ENCODE results near the gene PFDN2. TPM values are rescaled to one million over a fixed set of nuclear protein-coding genes. Genes with fewer than 3 reads are reported as not detected.

Gene PFDN2
- total and polyA plus RNA-seq, 2 of the 8 experiments (the other 6 are each of a cell fraction or from before 2014, with no cell fraction given): 66.2 to 71.2 TPM

- Histone ChIP-seq H3K23me2 (ENCODE audit: low read depth, low read length) (peaks cover 12% of the 10 kb centered on the region), H3K79me1 (ENCODE audit: low read depth, low read length) (no peaks in the 10 kb centered on the region; the same call in 1 of the 2 replicates), H2AK5ac (ENCODE audit: low read depth, low read length) (no peak overlapping the region), H2BK12ac (ENCODE audit: low read depth, low read length) (no peak overlapping the region), H2AFZ (ENCODE audit: low read length) (no peak overlapping the region), H3K18ac (ENCODE audit: extremely low read depth, low read length) (no peak overlapping the region), H3K27ac (ENCODE audit: low read depth, low read length) (no peak overlapping the region), H3K79me2 (ENCODE audit: control insufficient read depth in 1 of 2, insufficient read depth in 2 of 2, low read length in 2 of 2) (no peaks in the 10 kb centered on the region; a peak in 1 of 4 replicates), H2BK15ac (ENCODE audit: low read length) (no peak overlapping the region), H3K14ac (ENCODE audit: insufficient read length) (no peak overlapping the region), H2BK20ac (ENCODE audit: low read length) (no peak overlapping the region), H3K27me3 (replicated peaks in 1 of 4; ENCODE audit: control insufficient read depth in 3 of 4, extremely low read depth in 1 of 4, insufficient read depth in 3 of 4, low read length in 3 of 4) (no peaks in the 10 kb centered on the region), H3K4ac (replicated peaks; ENCODE audit: insufficient read length, low read depth, low read length) (no peak overlapping the region), H3K4me1 (replicated peaks in 1 of 4; ENCODE audit: control insufficient read depth in 3 of 4, insufficient read depth in 4 of 4, low read length in 3 of 4) (peaks cover 0 to 15% (median 4%) of the 10 kb centered on the region in 4 experiments; a peak in 4 of 7 replicates), H3K23ac (ENCODE audit: insufficient read length) (no peak overlapping the region), H3K4me3 (ENCODE audit: extremely low read depth in 1 of 4, insufficient read depth in 2 of 4, low read depth in 3 of 4, low read length in 4 of 4) (no peak overlapping the region), H3K9me3 (ENCODE audit: insufficient read depth in 2 of 2, low read depth in 1 of 2, low read length in 1 of 2) (no peaks in the 10 kb centered on the region), H3K56ac (replicated peaks; ENCODE audit: insufficient read length, low read depth, low read length) (no peak overlapping the region), H3K36me3 (ENCODE audit: control insufficient read depth in 2 of 4, insufficient read depth in 4 of 4, low read length in 3 of 4) (peaks cover 2 to 12% (median 6%) of the 10 kb centered on the region in 4 experiments; a peak in 5 of 8 replicates), H4K20me1 (replicated peaks in 1 of 2; ENCODE audit: control insufficient read depth in 1 of 2, insufficient read depth in 2 of 2, low read length in 2 of 2) (no peaks in the 10 kb centered on the region), H4K8ac (ENCODE audit: extremely low read depth, insufficient read depth, low read length) (no peak overlapping the region), H4K5ac (ENCODE audit: insufficient read length, low read depth, low read length) (no peak overlapping the region), H3K9ac (replicated peaks in 1 of 4; ENCODE audit: extremely low read depth in 1 of 4, low read depth in 3 of 4, low read length in 3 of 4) (no peak overlapping the region), H2BK120ac (replicated peaks; ENCODE audit: low read depth, low read length) (no peak overlapping the region), H3K4me2 (ENCODE audit: insufficient read depth in 1 of 2, low read depth in 2 of 2, low read length in 2 of 2) (no peak overlapping the region), H4K91ac (replicated peaks; ENCODE audit: insufficient read length, low read length) (no peak overlapping the region), H2BK5ac (ENCODE audit: low read depth, low read length) (no peak overlapping the region)
- FAIRE-seq: no peak
- DNase-seq (ENCODE audit: low read depth in 1 of 2, low spot score in 2 of 2): no peak
- no peak for TF ChIP-seq ATF2 (IDR thresholded peaks at IDR 0.05; ENCODE audit: low read length)
- 83% methylated on average over 1 of the region's 1 CpG; no CpG with 5 or more reads in 1 of the 2 experiments for WGBS, 2 experiments (ENCODE audit: extremely low coverage in 1 of 2, insufficient coverage in 1 of 2, insufficient read length in 1 of 2, insufficient replicate concordance in 2 of 2, low coverage in 1 of 2, low lambda C conversion rate in 2 of 2, missing lambda C conversion rate in 1 of 2)
- ChIA-PET POLR2A (ENCODE audit: partially characterized antibody) (interaction anchor here (1.1 to 13.6 kb wide), 6 partner anchors 10 to 113 kb away, joined by 3 to 130 read pairs (median 6); partner anchors contain the start of genes ADAMTS4, DEDD, PPOX and USF1), CTCF (ENCODE audit: partially characterized antibody) (interaction anchor here (0.9 to 6.8 kb wide), 5 partner anchors 6 to 60 kb away, joined by 3 to 32 read pairs (median 5); partner anchors contain the start of gene PPOX)
Measured at GRCh38 chr1:161157867-161158266, 40.0 kb upstream of the PFDN2 start.

Data from H1 (cell line).